IgD-negative memory B cell (primary cell): Measurements from ENCODE around the gene HBA2. TPM values are rescaled to one million over a fixed set of nuclear protein-coding genes. Genes with fewer than 3 reads are reported as not detected.
"Not testable (repeated sequence)": the region's sequence is repeated elsewhere in the genome, so short reads cannot be mapped to it uniquely, and the experiment has no call there.

Source experiments
- H3K27ac Mint-ChIP-seq, 3 donors: one replicate each; pipeline ENCODE4 v1.8.0; 2020 to 2022; ENCODE audit warnings: mild to moderate bottlenecking in 3 of 3, mixed read lengths in 3 of 3, moderate library complexity in 1 of 3
- H3K27me3 Mint-ChIP-seq: one replicate; pipeline ENCODE4 v1.8.0; 2021; ENCODE audit warnings: mixed read lengths
- H3K36me3 Mint-ChIP-seq: one replicate; pipeline ENCODE4 v1.8.0; 2020; ENCODE audit warnings: mild to moderate bottlenecking, mixed read lengths
- H3K4me1 Mint-ChIP-seq, 3 donors: one replicate each; pipeline ENCODE4 v1.8.0; 2020 to 2022; ENCODE audit warnings: mixed read lengths in 3 of 3, mild to moderate bottlenecking in 1 of 3
- H3K4me3 Mint-ChIP-seq, 4 donors: one replicate each; pipeline ENCODE4 v1.8.0; 2020 to 2022; ENCODE audit warnings: mild to moderate bottlenecking in 4 of 4, mixed read lengths in 4 of 4, moderate library complexity in 3 of 4
- H3K9me3 Mint-ChIP-seq, 3 donors: one replicate each; pipeline ENCODE4 v1.8.0; 2020 to 2021; ENCODE audit warnings: mixed read lengths in 3 of 3, mild to moderate bottlenecking in 1 of 3
- polyA plus RNA-seq: library from polyadenylated mRNA; unstranded; fragments of 300-500 nt; fragmentation: Illumina TruSeq; gene quantifications from one replicate; pipeline ENCODE4 v1.2.3, GENCODE V29; 2021

Gene HBA2
- polyA plus RNA-seq, 1 donor from 2014 or later = 88.3 TPM

DNA sequence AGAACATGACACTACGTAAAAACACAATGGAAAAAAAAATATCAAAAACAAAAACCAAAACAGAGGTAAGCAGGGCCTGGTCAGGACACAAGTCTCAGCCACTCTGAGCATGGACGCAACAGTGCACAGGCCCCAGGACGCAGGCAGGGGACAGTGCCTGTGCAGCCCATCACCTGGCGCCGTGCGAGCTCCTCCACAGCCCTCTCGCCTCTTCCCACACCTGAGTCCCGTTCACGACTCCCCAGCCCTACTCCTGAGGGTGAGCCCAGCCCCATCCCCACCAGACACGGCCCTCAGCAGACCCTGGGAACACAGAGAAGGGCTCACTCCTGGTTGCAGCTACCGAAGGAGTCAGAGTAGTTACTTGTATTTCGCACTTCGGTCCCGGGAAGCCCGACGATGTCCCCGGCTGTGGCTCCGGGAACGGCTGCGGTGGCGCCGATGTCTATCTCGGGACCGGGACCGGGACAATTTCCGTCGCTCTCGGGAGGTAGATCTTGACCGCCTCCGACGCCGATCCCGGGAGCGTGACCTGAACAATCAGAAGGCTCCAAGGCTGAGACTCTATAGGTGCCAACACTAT is 17.0 kb downstream of the HBA2 start:
- Mint-ChIP-seq H3K4me3 (no peak overlapping the region), H3K27me3 (no peaks in the 10 kb centered on the region), H3K4me1 (no peaks in the 10 kb centered on the region), H3K9me3 (no peaks in the 10 kb centered on the region), H3K27ac (no peak overlapping the region), H3K36me3 (peaks cover 2% of the 10 kb centered on the region)

DNA sequence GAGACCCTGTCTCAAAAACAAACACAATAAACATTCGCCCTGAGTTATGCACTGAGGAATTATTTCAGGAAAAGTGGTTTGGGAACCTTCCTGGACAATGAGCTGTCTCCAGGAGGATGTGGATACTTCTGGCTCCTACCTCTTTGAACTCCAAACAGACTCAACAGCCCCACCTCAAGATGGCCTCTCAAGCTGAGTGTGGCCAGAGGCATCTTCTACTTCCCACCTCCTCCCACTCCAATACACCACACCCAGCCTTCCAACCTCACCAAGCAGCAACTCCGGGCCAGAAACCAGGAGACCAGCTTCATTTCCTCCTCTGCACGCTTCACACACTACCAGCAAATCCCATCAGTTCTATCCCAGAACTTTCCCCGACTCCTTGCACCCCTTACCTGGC is 19.2 kb downstream of the HBA2 start:
- no peaks in the 10 kb centered on the region for H3K9me3 Mint-ChIP-seq
- no peaks in the 10 kb centered on the region for H3K27me3 Mint-ChIP-seq
- no peak overlapping the region for H3K4me3 Mint-ChIP-seq
- H3K4me1 Mint-ChIP-seq = no peaks in the 10 kb centered on the region
- H3K27ac Mint-ChIP-seq = no peak overlapping the region
- peaks cover 3% of the 10 kb centered on the region for H3K36me3 Mint-ChIP-seq

- no peaks in the 10 kb centered on the region for H3K9me3 Mint-ChIP-seq
- H3K36me3 Mint-ChIP-seq = peaks cover 3% of the 10 kb centered on the region
- no peaks in the 10 kb centered on the region for H3K4me1 Mint-ChIP-seq
- peak overlapping the region in 1 of 3 donors; percentile 84 for H3K27ac Mint-ChIP-seq
- H3K4me3 Mint-ChIP-seq = no peak overlapping the region
- no peaks in the 10 kb centered on the region for H3K27me3 Mint-ChIP-seq
Observed at GRCh38 chr16:192686-193085, 20.0 kb downstream of the HBA2 start.

DNA sequence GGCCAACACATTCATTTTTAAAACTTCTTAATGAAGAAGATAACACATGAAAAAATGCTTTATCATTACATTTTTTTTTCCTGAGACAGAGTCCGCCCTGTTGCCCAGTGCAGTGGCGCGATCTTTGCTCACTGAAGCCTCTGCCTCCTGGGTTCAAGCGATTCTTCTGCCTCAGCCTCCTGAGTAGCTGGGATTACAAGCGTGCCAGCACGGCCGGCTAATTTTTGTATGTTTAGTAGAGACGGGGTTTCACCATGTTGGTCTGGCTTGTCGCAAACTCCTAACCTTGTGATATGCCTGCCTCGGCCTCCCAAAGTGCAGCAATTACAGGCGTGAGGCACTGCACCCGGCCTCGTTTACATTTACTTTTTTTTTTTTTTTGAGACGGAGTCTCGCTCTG is 20.8 kb downstream of the HBA2 start:
- no peaks in the 10 kb centered on the region for H3K27me3 Mint-ChIP-seq
- H3K27ac Mint-ChIP-seq = peak overlapping the region in 1 of 3 donors; percentile 84
- no peak overlapping the region for H3K4me3 Mint-ChIP-seq
- no peaks in the 10 kb centered on the region for H3K4me1 Mint-ChIP-seq
- H3K9me3 Mint-ChIP-seq = no peaks in the 10 kb centered on the region
- peaks cover 3% of the 10 kb centered on the region for H3K36me3 Mint-ChIP-seq

DNA sequence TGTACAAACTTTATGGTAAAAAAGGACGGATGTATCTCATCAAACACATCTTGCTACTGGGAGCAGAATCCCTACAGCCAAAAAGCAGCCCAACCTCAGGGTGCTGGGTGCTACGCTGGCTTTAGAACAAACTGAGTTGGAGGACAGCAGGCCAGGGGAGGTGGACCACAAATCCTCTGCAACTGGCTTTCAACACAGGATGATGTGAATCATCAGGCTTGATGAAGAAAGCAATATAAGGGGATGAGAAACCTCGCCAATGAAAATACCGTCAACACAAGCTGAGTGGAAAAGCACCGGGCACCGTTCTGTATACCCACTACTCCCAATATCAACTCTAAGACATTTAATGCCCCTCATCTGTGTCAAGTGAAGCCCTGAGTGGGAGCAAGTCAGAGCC is 21.8 kb downstream of the HBA2 start:
- Mint-ChIP-seq H3K27me3 (no peaks in the 10 kb centered on the region), H3K4me3 (no peak overlapping the region), H3K36me3 (peaks cover 6% of the 10 kb centered on the region), H3K9me3 (no peaks in the 10 kb centered on the region), H3K27ac (no peak overlapping the region), H3K4me1 (no peaks in the 10 kb centered on the region)

- Mint-ChIP-seq H3K4me1 (peaks cover 0 to 1% (median 0%) of the 10 kb centered on the region in 3 donors), H3K27ac (no peak overlapping the region), H3K27me3 (no peaks in the 10 kb centered on the region), H3K9me3 (no peaks in the 10 kb centered on the region), H3K36me3 (peaks cover 7% of the 10 kb centered on the region), H3K4me3 (no peak overlapping the region)
Observed at GRCh38 chr16:200388-200787, 27.7 kb downstream of the HBA2 start.

- H3K27me3 Mint-ChIP-seq = no peaks in the 10 kb centered on the region
- peaks cover 0 to 1% (median 0%) of the 10 kb centered on the region in 3 donors for H3K4me1 Mint-ChIP-seq
- H3K4me3 Mint-ChIP-seq = no peak overlapping the region
- peak overlapping the region in 1 of 3 donors; percentile 31 for H3K27ac Mint-ChIP-seq
- H3K36me3 Mint-ChIP-seq = peaks cover 7% of the 10 kb centered on the region
- H3K9me3 Mint-ChIP-seq = no peaks in the 10 kb centered on the region
Observed at GRCh38 chr16:203246-203645, 30.6 kb downstream of the HBA2 start.

DNA sequence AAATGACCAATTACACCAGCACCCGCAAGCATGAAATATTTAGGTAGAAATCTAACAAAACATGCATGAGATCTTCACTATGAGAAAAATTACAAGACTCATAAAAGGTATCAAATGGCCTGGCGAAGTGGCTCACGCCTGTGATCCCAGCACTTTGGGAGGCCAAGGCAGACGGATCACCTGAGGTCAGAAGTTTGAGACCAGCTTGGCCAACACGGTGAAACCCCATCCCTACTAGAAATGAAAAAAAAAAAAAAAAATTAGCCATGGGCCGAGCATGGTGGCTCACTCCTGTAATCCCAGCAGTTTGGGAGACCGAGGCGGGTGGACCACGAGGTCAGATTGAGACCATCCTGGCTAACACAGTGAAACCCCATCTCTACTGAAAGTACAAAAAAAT is 31.4 kb downstream of the HBA2 start:
- H3K27me3 Mint-ChIP-seq, H3K9me3 Mint-ChIP-seq, H3K4me3 Mint-ChIP-seq, H3K36me3 Mint-ChIP-seq, H3K4me1 Mint-ChIP-seq: not testable (repeated sequence)
- peak overlapping the region in 2 of 3 donors; percentile 43 to 80 for H3K27ac Mint-ChIP-seq

DNA sequence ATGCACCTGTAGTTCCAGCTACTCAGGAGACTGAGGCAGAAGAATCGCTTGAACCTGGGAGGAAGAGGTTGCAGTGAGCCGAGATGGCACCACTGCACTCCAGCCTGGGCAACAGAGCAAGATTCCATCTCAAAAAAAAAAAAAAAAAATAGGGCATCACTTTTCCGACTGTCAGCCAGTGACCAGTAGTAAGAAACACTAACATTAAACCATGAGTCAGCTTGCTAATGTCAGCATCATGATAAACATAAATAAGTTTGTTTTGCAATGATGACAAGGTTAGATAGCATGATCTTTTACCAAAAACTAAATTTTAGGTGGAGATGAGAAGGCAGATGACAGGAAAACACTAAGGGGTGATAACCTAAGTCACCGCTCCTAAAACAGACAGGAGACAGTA is 36.7 kb downstream of the HBA2 start:
- not testable (repeated sequence) for H3K27me3 Mint-ChIP-seq, H3K4me1 Mint-ChIP-seq, H3K4me3 Mint-ChIP-seq, H3K27ac Mint-ChIP-seq, H3K9me3 Mint-ChIP-seq, H3K36me3 Mint-ChIP-seq

DNA sequence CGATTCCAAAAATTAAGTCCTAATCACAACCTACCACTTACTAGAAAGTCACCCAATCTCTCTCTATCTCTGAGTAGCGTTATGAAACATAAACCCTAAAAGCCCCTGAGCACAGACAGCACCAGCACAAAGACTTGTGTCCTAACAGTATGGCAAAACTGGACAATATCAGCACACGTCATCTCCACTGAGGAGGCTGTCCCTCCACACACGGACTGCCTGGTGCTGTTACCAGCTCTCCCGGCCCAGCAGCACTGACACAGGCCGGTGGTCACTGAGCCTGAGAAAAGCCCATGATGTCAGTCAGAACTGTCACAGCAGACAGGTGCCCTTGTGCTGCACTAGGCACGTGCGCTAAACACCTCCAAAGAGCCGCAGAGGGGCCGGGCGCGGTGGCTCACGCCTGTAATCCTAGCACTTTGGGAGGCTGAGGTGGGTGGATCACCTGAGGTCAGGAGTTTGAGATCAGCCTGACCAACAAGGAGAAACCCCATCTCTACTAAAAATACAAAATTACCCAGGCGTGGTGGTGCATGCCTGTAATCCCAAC is 39.0 kb downstream of the HBA2 start:
- H3K4me3 Mint-ChIP-seq, H3K4me1 Mint-ChIP-seq, H3K27me3 Mint-ChIP-seq, H3K36me3 Mint-ChIP-seq, H3K9me3 Mint-ChIP-seq: not testable (repeated sequence)
- H3K27ac Mint-ChIP-seq = peak overlapping the region in 1 of 3 donors; percentile 62

GRCh38 chr16:212999-213398 is 40.3 kb downstream of the HBA2 start:
- no peaks in the 10 kb centered on the region for H3K27me3 Mint-ChIP-seq
- H3K4me1 Mint-ChIP-seq = peaks cover 0 to 5% (median 0%) of the 10 kb centered on the region in 3 donors
- H3K36me3 Mint-ChIP-seq = peaks cover 5% of the 10 kb centered on the region
- H3K9me3 Mint-ChIP-seq = no peaks in the 10 kb centered on the region
- no peak overlapping the region for H3K4me3 Mint-ChIP-seq
- no peak overlapping the region for H3K27ac Mint-ChIP-seq

DNA sequence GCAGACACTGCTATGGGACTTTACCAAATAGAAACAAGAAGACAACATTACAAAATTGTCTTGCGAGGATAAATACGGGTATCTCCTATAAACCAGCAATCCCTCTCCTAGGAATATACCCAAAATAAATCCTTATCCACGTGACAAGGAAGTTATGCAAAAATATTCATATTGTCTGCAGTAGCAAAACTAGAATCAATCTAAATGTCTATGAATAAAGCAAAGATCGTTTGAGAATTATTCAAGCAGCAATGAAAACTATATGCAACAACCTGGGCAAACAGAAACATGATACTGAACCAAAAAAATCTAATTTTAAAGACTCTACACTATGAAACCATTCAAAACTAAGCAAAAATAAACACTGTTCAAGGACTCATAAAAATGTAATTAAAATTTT is 47.3 kb downstream of the HBA2 start:
- no peak overlapping the region for H3K27ac Mint-ChIP-seq
- peaks cover 4 to 5% (median 5%) of the 10 kb centered on the region in 3 donors for H3K4me1 Mint-ChIP-seq
- H3K4me3 Mint-ChIP-seq = no peak overlapping the region
- no peaks in the 10 kb centered on the region for H3K9me3 Mint-ChIP-seq
- no peaks in the 10 kb centered on the region for H3K36me3 Mint-ChIP-seq
- no peaks in the 10 kb centered on the region for H3K27me3 Mint-ChIP-seq

Other genes starting within 250 kb of the HBA2 start
- gene POLR3K, start 119.3 kb upstream of the HBA2 start, polyA plus RNA-seq = 45.2 TPM
- 39.1 TPM for gene SNRNP25, start 119.0 kb upstream of the HBA2 start, polyA plus RNA-seq
- not detected for gene RHBDF1, start 100.2 kb upstream of the HBA2 start, polyA plus RNA-seq
- 87.6 TPM for gene MPG, start 94.7 kb upstream of the HBA2 start, polyA plus RNA-seq
- gene NPRL3, start 34.2 kb upstream of the HBA2 start, polyA plus RNA-seq = 15.2 TPM
- not detected for gene HBZ, start 20.2 kb upstream of the HBA2 start, polyA plus RNA-seq
- not detected for gene HBM, start 6.9 kb upstream of the HBA2 start, polyA plus RNA-seq
- 12.1 TPM for gene HBA1, start 3.8 kb downstream of the HBA2 start, polyA plus RNA-seq
- gene HBQ1, start 7.6 kb downstream of the HBA2 start, polyA plus RNA-seq = not detected
- 17.6 TPM for gene LUC7L, start 56.6 kb downstream of the HBA2 start, polyA plus RNA-seq
- 31.5 TPM for gene FAM234A, start 61.9 kb downstream of the HBA2 start, polyA plus RNA-seq
- gene RGS11, start 103.1 kb downstream of the HBA2 start, polyA plus RNA-seq = not detected
- gene ARHGDIG, start 107.7 kb downstream of the HBA2 start, polyA plus RNA-seq = not detected
- not detected for gene PDIA2, start 110.3 kb downstream of the HBA2 start, polyA plus RNA-seq
- gene AXIN1, start 179.8 kb downstream of the HBA2 start, polyA plus RNA-seq = 1.6 TPM
- 69.8 TPM for gene MRPL28, start 197.7 kb downstream of the HBA2 start, polyA plus RNA-seq
- 7.3 TPM for gene PGAP6, start 209.1 kb downstream of the HBA2 start, polyA plus RNA-seq
- 106 TPM for gene NME4, start 224.3 kb downstream of the HBA2 start, polyA plus RNA-seq
- 7.2 TPM for gene DECR2, start 229.0 kb downstream of the HBA2 start, polyA plus RNA-seq